OCI-LY1 (cell line): ENCODE results near the gene ASPSCR1.

ENCODE experiments used
- CTCF ChIP-seq: fragments of 200-600 bp; sonication (generic), shearing (Covaris generic); IDR thresholded peaks from 2 replicates; pipeline ENCODE4 v1.5.1; 2017; ENCODE audit warnings: mild to moderate bottlenecking, antibody characterized with exemption, low read length, moderate library complexity, mixed read lengths
- EZH2 ChIP-seq: fragments of 200-600 bp; sonication (generic), shearing (Covaris generic); IDR thresholded peaks from 2 replicates; pipeline ENCODE4 v1.8.0; 2017; ENCODE audit warnings: borderline replicate concordance, mixed run types, mild to moderate bottlenecking, antibody characterized with exemption, low read length, moderate library complexity, mixed read lengths

GRCh38 chr17:82005701-82006348 is 28.4 kb downstream of the ASPSCR1 start:
- TF ChIP-seq CTCF = no peak
- TF ChIP-seq EZH2 = no peak
